Measurements from ENCODE around the gene HIP1R.

DNA sequence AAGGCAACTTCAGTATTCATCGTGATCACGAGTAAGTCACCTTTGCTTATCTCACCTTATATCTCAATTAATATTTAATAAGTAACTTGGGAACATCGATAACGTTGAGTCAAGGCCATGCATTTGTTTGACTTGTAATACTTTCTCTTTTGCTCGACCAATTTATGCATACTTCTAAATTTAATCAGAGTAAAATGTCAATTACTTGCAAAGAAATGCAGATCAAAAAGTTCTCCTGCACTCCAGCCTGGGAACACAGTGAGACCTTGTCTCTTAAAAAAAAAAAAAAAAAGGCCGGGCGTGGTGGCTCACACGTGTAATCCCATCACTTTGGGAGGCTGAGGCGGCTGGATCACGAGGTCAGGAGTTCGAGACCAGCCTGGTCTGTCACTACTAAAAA lies 11.8 kb upstream of the HIP1R start:
- TF ChIP-seq CHD2 (IDR thresholded peaks at IDR 0.05; ENCODE audit: borderline replicate concordance, low read depth, low read length) (no peak), EZH2 (IDR thresholded peaks at IDR 0.05; ENCODE audit: borderline replicate concordance, control insufficient read depth, low read depth, low read length) (no peak), SMAD5 (IDR thresholded peaks at IDR 0.05; ENCODE audit: low read depth) (no peak), CBFB (IDR thresholded peaks at IDR 0.05; ENCODE audit: low read depth) (no peak), GABPA (IDR thresholded peaks at IDR 0.05; ENCODE audit: low read depth) (no peak), ASH2L (IDR thresholded peaks at IDR 0.05; ENCODE audit: borderline replicate concordance, low read depth) (no peak), POLR2A (IDR thresholded peaks at IDR 0.05; ENCODE audit: low read depth, low read length) (no peak), ZNF274 (IDR thresholded peaks at IDR 0.05; ENCODE audit: insufficient read depth, insufficient read length) (no peak)
- TF ChIP-seq, protein P1, sequence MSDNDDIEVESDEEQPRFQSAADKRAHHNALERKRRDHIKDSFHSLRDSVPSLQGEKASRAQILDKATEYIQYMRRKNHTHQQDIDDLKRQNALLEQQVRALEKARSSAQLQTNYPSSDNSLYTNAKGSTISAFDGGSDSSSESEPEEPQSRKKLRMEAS (IDR thresholded peaks at IDR 0.05; ENCODE audit: low read depth, low read length): no peak
- TF ChIP-seq, protein P2, sequence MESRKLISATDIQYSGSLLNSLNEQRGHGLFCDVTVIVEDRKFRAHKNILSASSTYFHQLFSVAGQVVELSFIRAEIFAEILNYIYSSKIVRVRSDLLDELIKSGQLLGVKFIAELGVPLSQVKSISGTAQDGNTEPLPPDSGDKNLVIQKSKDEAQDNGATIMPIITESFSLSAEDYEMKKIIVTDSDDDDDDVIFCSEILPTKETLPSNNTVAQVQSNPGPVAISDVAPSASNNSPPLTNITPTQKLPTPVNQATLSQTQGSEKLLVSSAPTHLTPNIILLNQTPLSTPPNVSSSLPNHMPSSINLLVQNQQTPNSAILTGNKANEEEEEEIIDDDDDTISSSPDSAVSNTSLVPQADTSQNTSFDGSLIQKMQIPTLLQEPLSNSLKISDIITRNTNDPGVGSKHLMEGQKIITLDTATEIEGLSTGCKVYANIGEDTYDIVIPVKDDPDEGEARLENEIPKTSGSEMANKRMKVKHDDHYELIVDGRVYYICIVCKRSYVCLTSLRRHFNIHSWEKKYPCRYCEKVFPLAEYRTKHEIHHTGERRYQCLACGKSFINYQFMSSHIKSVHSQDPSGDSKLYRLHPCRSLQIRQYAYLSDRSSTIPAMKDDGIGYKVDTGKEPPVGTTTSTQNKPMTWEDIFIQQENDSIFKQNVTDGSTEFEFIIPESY (IDR thresholded peaks at IDR 0.05): no peak
- TF ChIP-seq, protein P3, sequence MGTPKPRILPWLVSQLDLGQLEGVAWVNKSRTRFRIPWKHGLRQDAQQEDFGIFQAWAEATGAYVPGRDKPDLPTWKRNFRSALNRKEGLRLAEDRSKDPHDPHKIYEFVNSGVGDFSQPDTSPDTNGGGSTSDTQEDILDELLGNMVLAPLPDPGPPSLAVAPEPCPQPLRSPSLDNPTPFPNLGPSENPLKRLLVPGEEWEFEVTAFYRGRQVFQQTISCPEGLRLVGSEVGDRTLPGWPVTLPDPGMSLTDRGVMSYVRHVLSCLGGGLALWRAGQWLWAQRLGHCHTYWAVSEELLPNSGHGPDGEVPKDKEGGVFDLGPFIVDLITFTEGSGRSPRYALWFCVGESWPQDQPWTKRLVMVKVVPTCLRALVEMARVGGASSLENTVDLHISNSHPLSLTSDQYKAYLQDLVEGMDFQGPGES (IDR thresholded peaks at IDR 0.05): no peak
- TF ChIP-seq, protein P4, sequence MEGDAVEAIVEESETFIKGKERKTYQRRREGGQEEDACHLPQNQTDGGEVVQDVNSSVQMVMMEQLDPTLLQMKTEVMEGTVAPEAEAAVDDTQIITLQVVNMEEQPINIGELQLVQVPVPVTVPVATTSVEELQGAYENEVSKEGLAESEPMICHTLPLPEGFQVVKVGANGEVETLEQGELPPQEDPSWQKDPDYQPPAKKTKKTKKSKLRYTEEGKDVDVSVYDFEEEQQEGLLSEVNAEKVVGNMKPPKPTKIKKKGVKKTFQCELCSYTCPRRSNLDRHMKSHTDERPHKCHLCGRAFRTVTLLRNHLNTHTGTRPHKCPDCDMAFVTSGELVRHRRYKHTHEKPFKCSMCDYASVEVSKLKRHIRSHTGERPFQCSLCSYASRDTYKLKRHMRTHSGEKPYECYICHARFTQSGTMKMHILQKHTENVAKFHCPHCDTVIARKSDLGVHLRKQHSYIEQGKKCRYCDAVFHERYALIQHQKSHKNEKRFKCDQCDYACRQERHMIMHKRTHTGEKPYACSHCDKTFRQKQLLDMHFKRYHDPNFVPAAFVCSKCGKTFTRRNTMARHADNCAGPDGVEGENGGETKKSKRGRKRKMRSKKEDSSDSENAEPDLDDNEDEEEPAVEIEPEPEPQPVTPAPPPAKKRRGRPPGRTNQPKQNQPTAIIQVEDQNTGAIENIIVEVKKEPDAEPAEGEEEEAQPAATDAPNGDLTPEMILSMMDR (IDR thresholded peaks at IDR 0.05 in 2 of 3, conservative IDR thresholded peaks at IDR 0.05 in 1 of 3; ENCODE audit: control insufficient read depth in 2 of 3, extremely low read depth in 1 of 3, insufficient read depth in 1 of 3, low read depth in 3 of 3, low read length in 3 of 3): no peak
- TF ChIP-seq, protein P5, sequence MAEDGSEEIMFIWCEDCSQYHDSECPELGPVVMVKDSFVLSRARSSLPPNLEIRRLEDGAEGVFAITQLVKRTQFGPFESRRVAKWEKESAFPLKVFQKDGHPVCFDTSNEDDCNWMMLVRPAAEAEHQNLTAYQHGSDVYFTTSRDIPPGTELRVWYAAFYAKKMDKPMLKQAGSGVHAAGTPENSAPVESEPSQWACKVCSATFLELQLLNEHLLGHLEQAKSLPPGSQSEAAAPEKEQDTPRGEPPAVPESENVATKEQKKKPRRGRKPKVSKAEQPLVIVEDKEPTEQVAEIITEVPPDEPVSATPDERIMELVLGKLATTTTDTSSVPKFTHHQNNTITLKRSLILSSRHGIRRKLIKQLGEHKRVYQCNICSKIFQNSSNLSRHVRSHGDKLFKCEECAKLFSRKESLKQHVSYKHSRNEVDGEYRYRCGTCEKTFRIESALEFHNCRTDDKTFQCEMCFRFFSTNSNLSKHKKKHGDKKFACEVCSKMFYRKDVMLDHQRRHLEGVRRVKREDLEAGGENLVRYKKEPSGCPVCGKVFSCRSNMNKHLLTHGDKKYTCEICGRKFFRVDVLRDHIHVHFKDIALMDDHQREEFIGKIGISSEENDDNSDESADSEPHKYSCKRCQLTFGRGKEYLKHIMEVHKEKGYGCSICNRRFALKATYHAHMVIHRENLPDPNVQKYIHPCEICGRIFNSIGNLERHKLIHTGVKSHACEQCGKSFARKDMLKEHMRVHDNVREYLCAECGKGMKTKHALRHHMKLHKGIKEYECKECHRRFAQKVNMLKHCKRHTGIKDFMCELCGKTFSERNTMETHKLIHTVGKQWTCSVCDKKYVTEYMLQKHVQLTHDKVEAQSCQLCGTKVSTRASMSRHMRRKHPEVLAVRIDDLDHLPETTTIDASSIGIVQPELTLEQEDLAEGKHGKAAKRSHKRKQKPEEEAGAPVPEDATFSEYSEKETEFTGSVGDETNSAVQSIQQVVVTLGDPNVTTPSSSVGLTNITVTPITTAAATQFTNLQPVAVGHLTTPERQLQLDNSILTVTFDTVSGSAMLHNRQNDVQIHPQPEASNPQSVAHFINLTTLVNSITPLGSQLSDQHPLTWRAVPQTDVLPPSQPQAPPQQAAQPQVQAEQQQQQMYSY (CRISPR knock-in tag; IDR thresholded peaks at IDR 0.05): no peak

All from GM12878 (cell line).